Uterus (tissue), 4 donors: Measurements from ENCODE around the gene KRTAP5-1. TPM values are rescaled to one million over a fixed set of nuclear protein-coding genes. Genes with fewer than 3 reads are reported as not detected.

Experiments used
- DNase-seq, 2 donors: peaks; one replicate each; pipeline ENCODE4 v3.0.0-alpha.2; 2019 to 2020
- H3K27ac ChIP-seq, 2 donors: fragments of 200-600 bp; sonication (generic); 1 replicate in 1 of 2; 2 replicates in 1 of 2; pipeline ENCODE4 v1.5.1; 2016 to 2018
- H3K27me3 ChIP-seq, 2 donors: fragments of 200-600 bp; sonication (generic); one replicate each; pipeline ENCODE4 v1.5.1; 2018 to 2019; ENCODE audit warnings: control low read depth in 1 of 2
- H3K36me3 ChIP-seq, 2 donors: fragments of 200-600 bp; sonication (generic); one replicate each; pipeline ENCODE4 v1.5.1; 2019; ENCODE audit warnings: control low read depth in 1 of 2
- H3K4me1 ChIP-seq, 2 donors: fragments of 200-600 bp; sonication (generic); one replicate each; pipeline ENCODE4 v1.5.1; 2018 to 2019; ENCODE audit warnings: control low read depth in 1 of 2
- H3K4me3 ChIP-seq, 2 donors: fragments of 200-600 bp; sonication (generic); 1 replicate in 1 of 2; 2 replicates in 1 of 2; pipeline ENCODE4 v1.5.1; 2018 to 2019; ENCODE audit warnings: mild to moderate bottlenecking in 1 of 2
- H3K9me3 ChIP-seq, 2 donors: fragments of 200-600 bp; sonication (generic); one replicate each; pipeline ENCODE4 v1.5.1; 2019; ENCODE audit warnings: control low read depth in 1 of 2
- POLR2A ChIP-seq, 2 donors: fragments of 450-650 bp; IDR thresholded peaks; one replicate each; pipeline ENCODE4 v1.6.1; 2016; ENCODE audit warnings: antibody characterized with exemption in 2 of 2, mild to moderate bottlenecking in 1 of 2, moderate library complexity in 1 of 2
- intact Hi-C: fragments of 100-400 bp; cut with DNase I; formaldehyde crosslinking; loops from one replicate; pipeline ENCODE4 v1.15.1; 2023; ENCODE audit warnings: low total_unique reads
- total RNA-seq, 4 donors: library from RNA; depleted of rRNA in 3 of 4; stranded (reverse); fragments of >200 nt in 3 of 4; gene quantifications; one replicate each; pipeline versions ENCODE4 v1.1.0 to v1.2.4, GENCODE V29; 2014 to 2023
- TF ChIP-seq, protein P1 (sequence below), 4 experiments: fragments of 200-600 bp in 2 of 4; fragments of 450-650 bp in 2 of 4; sonication (generic) in 2 of 4; IDR thresholded peaks; one replicate each; pipeline ENCODE4 v1.5.1; 2016 to 2019; ENCODE audit warnings: antibody characterized with exemption in 4 of 4, mild to moderate bottlenecking in 2 of 4, moderate library complexity in 1 of 4
- donor health status: DM: yes; HTN: yes; CAD: no.

KRTAP5-1 gene
- total RNA-seq, 4 donors from 2014 or later: not detected

DNA sequence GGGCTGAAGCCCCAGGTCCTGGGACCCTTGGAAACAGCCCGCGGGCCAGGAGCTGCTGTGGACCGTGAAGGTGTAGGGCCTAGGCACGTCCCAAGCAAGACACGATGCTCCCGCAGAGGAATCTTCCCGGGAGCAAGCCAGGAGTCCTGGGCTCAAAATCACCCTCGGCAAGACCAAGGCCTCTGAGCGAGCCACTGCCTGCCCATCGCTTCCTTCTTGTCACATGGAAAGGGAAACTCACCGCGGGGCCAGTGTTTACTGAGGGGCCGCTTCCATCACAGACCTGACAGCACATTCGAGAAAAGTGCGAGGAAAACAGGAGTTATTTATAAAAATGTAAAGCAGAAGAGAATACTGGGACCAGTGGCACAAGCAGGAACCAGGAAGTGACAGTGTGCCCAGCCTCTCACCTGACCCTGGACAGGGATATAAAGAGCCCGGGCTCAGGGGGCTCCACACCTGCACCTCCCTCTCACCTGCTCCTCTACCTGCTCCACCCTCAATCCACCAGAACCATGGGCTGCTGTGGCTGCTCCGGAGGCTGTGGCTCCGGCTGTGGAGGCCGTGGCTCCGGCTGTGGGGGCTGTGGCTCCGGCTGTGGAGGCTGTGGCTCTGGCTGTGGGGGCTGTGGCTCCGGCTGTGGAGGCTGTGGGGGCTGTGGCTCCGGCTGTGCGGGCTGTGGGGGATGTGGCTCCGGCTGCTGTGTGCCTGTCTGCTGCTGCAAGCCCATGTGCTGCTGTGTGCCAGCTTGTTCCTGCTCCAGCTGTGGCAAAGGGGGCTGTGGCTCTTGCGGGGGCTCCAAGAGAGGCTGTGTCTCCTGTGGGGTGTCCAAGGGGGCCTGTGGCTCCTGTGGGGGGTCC, 44.5 kb upstream of the KRTAP5-1 start, which contains the start of gene KRTAP5-5:
TSS of gene KRTAP5-5 (plus strand) at position 450 of the 860 bp plus-strand sequence. CDS start at position 516, 66 bp downstream.
- intact Hi-C loops: no loop called here
- TF ChIP-seq, protein P1, sequence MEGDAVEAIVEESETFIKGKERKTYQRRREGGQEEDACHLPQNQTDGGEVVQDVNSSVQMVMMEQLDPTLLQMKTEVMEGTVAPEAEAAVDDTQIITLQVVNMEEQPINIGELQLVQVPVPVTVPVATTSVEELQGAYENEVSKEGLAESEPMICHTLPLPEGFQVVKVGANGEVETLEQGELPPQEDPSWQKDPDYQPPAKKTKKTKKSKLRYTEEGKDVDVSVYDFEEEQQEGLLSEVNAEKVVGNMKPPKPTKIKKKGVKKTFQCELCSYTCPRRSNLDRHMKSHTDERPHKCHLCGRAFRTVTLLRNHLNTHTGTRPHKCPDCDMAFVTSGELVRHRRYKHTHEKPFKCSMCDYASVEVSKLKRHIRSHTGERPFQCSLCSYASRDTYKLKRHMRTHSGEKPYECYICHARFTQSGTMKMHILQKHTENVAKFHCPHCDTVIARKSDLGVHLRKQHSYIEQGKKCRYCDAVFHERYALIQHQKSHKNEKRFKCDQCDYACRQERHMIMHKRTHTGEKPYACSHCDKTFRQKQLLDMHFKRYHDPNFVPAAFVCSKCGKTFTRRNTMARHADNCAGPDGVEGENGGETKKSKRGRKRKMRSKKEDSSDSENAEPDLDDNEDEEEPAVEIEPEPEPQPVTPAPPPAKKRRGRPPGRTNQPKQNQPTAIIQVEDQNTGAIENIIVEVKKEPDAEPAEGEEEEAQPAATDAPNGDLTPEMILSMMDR (IDR thresholded peaks at IDR 0.05): no peak
- TF ChIP-seq POLR2A (IDR thresholded peaks at IDR 0.05): no peak
- DNase-seq: no peak
- H3K27me3 ChIP-seq: no peaks in the 10 kb centered on the region
- H3K4me3 ChIP-seq: no peak within 1 kb of the TSS
- H3K36me3 ChIP-seq: no peaks in the 10 kb centered on the region
- no peaks in the 10 kb centered on the region for H3K9me3 ChIP-seq
- H3K4me1 ChIP-seq: no peaks in the 10 kb centered on the region
- no peak within 1 kb of the TSS for H3K27ac ChIP-seq

DNA sequence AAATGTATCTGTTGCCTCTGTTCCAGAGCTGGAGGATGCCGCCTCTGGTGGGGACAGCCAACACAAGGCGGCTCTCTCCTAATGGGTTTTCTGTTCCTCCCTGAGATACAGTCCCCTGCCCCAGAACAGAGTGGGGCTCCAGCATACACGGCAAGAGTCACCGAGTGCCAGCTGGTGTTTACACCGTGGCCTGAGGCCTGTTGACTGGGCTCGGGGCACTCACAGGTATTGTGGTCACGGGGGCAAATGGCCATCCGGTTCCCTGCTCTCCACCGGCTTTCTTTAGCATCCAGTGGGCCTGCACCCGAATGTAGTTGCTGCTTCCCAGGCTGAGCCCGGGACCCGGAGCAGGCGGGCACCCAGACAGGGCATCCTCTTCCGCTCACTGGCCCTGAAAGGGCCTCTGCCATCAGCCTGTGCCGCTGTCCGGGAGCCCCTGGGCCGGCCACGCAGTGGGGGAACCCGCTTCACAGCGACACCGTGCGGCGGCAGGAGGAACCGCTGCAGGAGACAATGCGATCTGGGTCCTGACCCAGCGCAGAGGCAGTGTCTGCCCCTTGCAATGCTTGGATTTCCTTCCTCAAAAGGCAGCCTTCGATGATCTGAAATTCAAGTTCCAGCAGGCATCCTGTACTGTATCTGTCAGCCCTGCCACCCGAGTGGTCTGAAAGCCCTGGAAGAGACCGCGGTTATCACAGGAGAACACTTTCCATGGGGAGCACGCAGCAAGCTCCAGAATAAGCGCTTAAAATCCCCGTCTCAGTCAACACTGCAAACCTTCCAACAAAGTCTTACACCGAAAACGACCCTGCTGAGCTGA, 43.6 kb upstream of the KRTAP5-1 start:
- Histone ChIP-seq H3K4me1 (no peaks in the 10 kb centered on the region), H3K9me3 (no peaks in the 10 kb centered on the region), H3K4me3 (no peak overlapping the region), H3K36me3 (no peaks in the 10 kb centered on the region), H3K27ac (no peak overlapping the region), H3K27me3 (no peaks in the 10 kb centered on the region)
- intact Hi-C loops: no loop called here
- no peak for DNase-seq
- TF ChIP-seq POLR2A (IDR thresholded peaks at IDR 0.05): no peak
- TF ChIP-seq, protein P1 (IDR thresholded peaks at IDR 0.05): peak; percentile 50 to 61 (median 58)

DNA sequence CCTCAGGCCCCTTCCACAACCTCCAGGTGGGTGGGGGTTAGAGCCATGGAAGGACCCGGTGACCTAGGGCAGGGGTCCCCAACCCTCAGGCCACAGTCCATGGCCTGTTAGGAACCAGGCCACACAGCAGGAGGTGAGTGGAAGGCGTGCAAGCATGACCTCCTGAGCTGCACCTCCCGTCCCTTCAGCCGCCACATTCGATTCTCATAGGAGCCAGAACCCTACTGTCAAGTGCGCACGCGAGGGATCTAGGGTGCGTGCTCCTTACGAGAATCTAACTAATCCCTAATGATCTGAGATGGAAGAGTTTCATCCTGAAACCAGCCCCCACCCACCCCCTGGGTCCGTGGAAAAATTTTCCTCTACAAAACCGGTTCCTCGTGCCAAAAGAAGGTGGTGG, 40.5 kb upstream of the KRTAP5-1 start:
- DNase-seq: no peak
- intact Hi-C loops: no loop called here
- Histone ChIP-seq H3K4me1 (no peaks in the 10 kb centered on the region), H3K27ac (no peak overlapping the region), H3K9me3 (no peaks in the 10 kb centered on the region), H3K27me3 (no peaks in the 10 kb centered on the region), H3K4me3 (no peak overlapping the region), H3K36me3 (no peaks in the 10 kb centered on the region)
- TF ChIP-seq, protein P1 (IDR thresholded peaks at IDR 0.05): no peak
- no peak for TF ChIP-seq POLR2A (IDR thresholded peaks at IDR 0.05)

DNA sequence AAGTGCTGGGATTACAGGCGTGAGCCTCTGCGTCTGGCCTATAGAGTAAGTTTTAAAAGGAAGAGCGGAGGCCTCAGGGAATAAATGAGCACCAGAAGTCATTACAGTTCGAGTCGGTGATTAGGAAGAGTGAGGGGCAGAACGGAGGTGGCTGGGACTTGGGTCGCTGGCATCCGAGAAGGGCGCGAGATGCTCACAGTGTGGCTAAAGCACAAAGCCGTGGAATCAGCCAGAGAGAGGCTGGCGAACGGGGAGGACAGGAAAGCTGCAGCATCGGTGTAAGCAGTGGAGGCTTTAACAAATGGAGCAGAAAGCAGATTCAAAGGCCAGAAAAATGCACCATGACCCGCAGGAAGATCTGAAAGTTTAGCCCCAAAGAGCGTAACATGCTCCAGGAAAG, 39.5 kb upstream of the KRTAP5-1 start:
- Histone ChIP-seq H3K27me3 (no peaks in the 10 kb centered on the region), H3K27ac (no peak overlapping the region), H3K4me3 (no peak overlapping the region), H3K4me1 (no peaks in the 10 kb centered on the region), H3K36me3 (no peaks in the 10 kb centered on the region), H3K9me3 (no peaks in the 10 kb centered on the region)
- DNase-seq: no peak
- no peak for TF ChIP-seq POLR2A (IDR thresholded peaks at IDR 0.05)
- TF ChIP-seq, protein P1 (IDR thresholded peaks at IDR 0.05): no peak
- intact Hi-C loops: no loop called here

DNA sequence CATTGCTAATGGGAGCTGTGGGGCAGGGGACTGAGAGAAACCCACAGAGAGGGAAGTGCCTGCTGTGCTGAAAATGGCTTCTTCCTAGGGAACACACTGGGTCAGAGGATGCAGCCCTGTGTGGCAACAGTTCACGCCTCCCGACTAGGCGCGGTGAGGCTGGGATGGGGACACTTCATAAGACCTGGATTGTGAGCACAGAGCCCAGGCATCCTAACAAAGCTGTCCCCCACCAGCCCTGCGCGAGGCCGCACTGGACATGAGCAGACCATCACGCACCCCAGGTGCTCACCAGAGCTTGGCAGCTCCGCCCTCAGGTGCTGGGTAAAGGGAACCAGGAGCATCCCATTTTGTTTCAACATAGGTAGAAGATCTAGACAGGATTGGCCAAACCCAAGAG, 38.6 kb upstream of the KRTAP5-1 start:
- H3K27me3 ChIP-seq: no peaks in the 10 kb centered on the region
- intact Hi-C loops: no loop called here
- H3K36me3 ChIP-seq: no peaks in the 10 kb centered on the region
- H3K27ac ChIP-seq: no peak overlapping the region
- TF ChIP-seq POLR2A (IDR thresholded peaks at IDR 0.05): no peak
- TF ChIP-seq, protein P1 (IDR thresholded peaks at IDR 0.05): no peak
- H3K4me3 ChIP-seq: no peak overlapping the region
- H3K4me1 ChIP-seq: no peaks in the 10 kb centered on the region
- DNase-seq: no peak
- no peaks in the 10 kb centered on the region for H3K9me3 ChIP-seq
